ENCODE measurements around the gene NT5DC1.

NT5DC1 gene

GRCh38 chr6:116108836-116109235 is 8.2 kb downstream of the NT5DC1 start:
- H3K36me3 ChIP-seq (ENCODE audit: control insufficient read depth in 2 of 2, insufficient read depth in 2 of 2, low read length in 2 of 2), result peaks cover 21 to 29% of the 10 kb centered on the region in 2 donors
- H3K4me1 ChIP-seq (ENCODE audit: control insufficient read depth, insufficient read depth, low read length), result peaks cover 3% of the 10 kb centered on the region
- no peaks in the 10 kb centered on the region for H3K9me3 ChIP-seq (ENCODE audit: control insufficient read depth in 2 of 2, low read length in 2 of 2)
- H3K27ac ChIP-seq (ENCODE audit: low read length), result no peak overlapping the region
- H3K27me3 ChIP-seq (ENCODE audit: control insufficient read depth in 1 of 2, insufficient read depth in 2 of 2, low read length in 2 of 2), result no peaks in the 10 kb centered on the region
- no peak overlapping the region for H3K9ac ChIP-seq (ENCODE audit: low read length in 2 of 2)
- H3K4me3 ChIP-seq (ENCODE audit: low read length in 2 of 2), result no peak overlapping the region

- H3K9ac ChIP-seq (ENCODE audit: low read length in 2 of 2), result no peak overlapping the region
- no peak overlapping the region for H3K27ac ChIP-seq (ENCODE audit: low read length)
- H3K9me3 ChIP-seq (ENCODE audit: control insufficient read depth in 2 of 2, low read length in 2 of 2), result no peaks in the 10 kb centered on the region
- H3K4me3 ChIP-seq (ENCODE audit: low read length in 2 of 2), result no peak overlapping the region
- H3K4me1 ChIP-seq (ENCODE audit: control insufficient read depth, insufficient read depth, low read length), result peaks cover 3% of the 10 kb centered on the region
- H3K36me3 ChIP-seq (ENCODE audit: control insufficient read depth in 2 of 2, insufficient read depth in 2 of 2, low read length in 2 of 2), result peaks cover 26 to 30% of the 10 kb centered on the region in 2 donors
- no peaks in the 10 kb centered on the region for H3K27me3 ChIP-seq (ENCODE audit: control insufficient read depth in 1 of 2, insufficient read depth in 2 of 2, low read length in 2 of 2)
Measured at GRCh38 chr6:116111552-116112528, 11.2 kb downstream of the NT5DC1 start.

GRCh38 chr6:116113386-116113785 is 12.7 kb downstream of the NT5DC1 start:
- Histone ChIP-seq H3K9ac (ENCODE audit: low read length in 2 of 2) (no peak overlapping the region), H3K4me1 (ENCODE audit: control insufficient read depth, insufficient read depth, low read length) (peaks cover 3% of the 10 kb centered on the region), H3K9me3 (ENCODE audit: control insufficient read depth in 2 of 2, low read length in 2 of 2) (no peaks in the 10 kb centered on the region), H3K27ac (ENCODE audit: low read length) (no peak overlapping the region), H3K4me3 (ENCODE audit: low read length in 2 of 2) (no peak overlapping the region), H3K36me3 (ENCODE audit: control insufficient read depth in 2 of 2, insufficient read depth in 2 of 2, low read length in 2 of 2) (peaks cover 26 to 33% of the 10 kb centered on the region in 2 donors), H3K27me3 (ENCODE audit: control insufficient read depth in 1 of 2, insufficient read depth in 2 of 2, low read length in 2 of 2) (no peaks in the 10 kb centered on the region)

- H3K36me3 ChIP-seq (ENCODE audit: control insufficient read depth in 2 of 2, insufficient read depth in 2 of 2, low read length in 2 of 2), result peaks cover 17 to 30% of the 10 kb centered on the region in 2 donors
- no peak overlapping the region for H3K27ac ChIP-seq (ENCODE audit: low read length)
- no peaks in the 10 kb centered on the region for H3K27me3 ChIP-seq (ENCODE audit: control insufficient read depth in 1 of 2, insufficient read depth in 2 of 2, low read length in 2 of 2)
- no peak overlapping the region for H3K9ac ChIP-seq (ENCODE audit: low read length in 2 of 2)
- no peaks in the 10 kb centered on the region for H3K9me3 ChIP-seq (ENCODE audit: control insufficient read depth in 2 of 2, low read length in 2 of 2)
- no peaks in the 10 kb centered on the region for H3K4me1 ChIP-seq (ENCODE audit: control insufficient read depth, insufficient read depth, low read length)
- no peak overlapping the region for H3K4me3 ChIP-seq (ENCODE audit: low read length in 2 of 2)
Measured at GRCh38 chr6:116115781-116116180, 15.1 kb downstream of the NT5DC1 start.

- Histone ChIP-seq H3K27ac (ENCODE audit: low read length) (no peak overlapping the region), H3K36me3 (ENCODE audit: control insufficient read depth in 2 of 2, insufficient read depth in 2 of 2, low read length in 2 of 2) (peaks cover 11 to 16% of the 10 kb centered on the region in 2 donors), H3K27me3 (ENCODE audit: control insufficient read depth in 1 of 2, insufficient read depth in 2 of 2, low read length in 2 of 2) (no peaks in the 10 kb centered on the region), H3K4me1 (ENCODE audit: control insufficient read depth, insufficient read depth, low read length) (no peaks in the 10 kb centered on the region), H3K9me3 (ENCODE audit: control insufficient read depth in 2 of 2, low read length in 2 of 2) (no peaks in the 10 kb centered on the region), H3K9ac (ENCODE audit: low read length in 2 of 2) (no peak overlapping the region), H3K4me3 (ENCODE audit: low read length in 2 of 2) (no peak overlapping the region)
Measured at GRCh38 chr6:116118608-116119007, 18.0 kb downstream of the NT5DC1 start.

GRCh38 chr6:116120430-116120829 is 19.8 kb downstream of the NT5DC1 start:
- Histone ChIP-seq H3K4me1 (ENCODE audit: control insufficient read depth, insufficient read depth, low read length) (no peaks in the 10 kb centered on the region), H3K27me3 (ENCODE audit: control insufficient read depth in 1 of 2, insufficient read depth in 2 of 2, low read length in 2 of 2) (no peaks in the 10 kb centered on the region), H3K9me3 (ENCODE audit: control insufficient read depth in 2 of 2, low read length in 2 of 2) (no peaks in the 10 kb centered on the region), H3K36me3 (ENCODE audit: control insufficient read depth in 2 of 2, insufficient read depth in 2 of 2, low read length in 2 of 2) (peaks cover 7 to 12% of the 10 kb centered on the region in 2 donors), H3K27ac (ENCODE audit: low read length) (no peak overlapping the region), H3K4me3 (ENCODE audit: low read length in 2 of 2) (no peak overlapping the region), H3K9ac (ENCODE audit: low read length in 2 of 2) (no peak overlapping the region)

GRCh38 chr6:116126032-116126431 is 25.4 kb downstream of the NT5DC1 start, which contains the start of gene COL10A1:
Gene COL10A1, minus strand, starts transcription at chr6:116126132. Its CDS starts 640 bp downstream, at chr6:116125492.
- Histone ChIP-seq H3K4me1 (ENCODE audit: control insufficient read depth, insufficient read depth, low read length) (peaks cover 9% of the 10 kb centered on the region), H3K4me3 (ENCODE audit: low read length in 2 of 2) (no peak within 1 kb of the TSS), H3K36me3 (ENCODE audit: control insufficient read depth in 2 of 2, insufficient read depth in 2 of 2, low read length in 2 of 2) (peaks cover 0 to 3% of the 10 kb centered on the region in 2 donors), H3K27me3 (ENCODE audit: control insufficient read depth in 1 of 2, insufficient read depth in 2 of 2, low read length in 2 of 2) (no peaks in the 10 kb centered on the region), H3K9ac (ENCODE audit: low read length in 2 of 2) (no peak within 1 kb of the TSS), H3K9me3 (ENCODE audit: control insufficient read depth in 2 of 2, low read length in 2 of 2) (no peaks in the 10 kb centered on the region), H3K27ac (ENCODE audit: low read length) (no peak within 1 kb of the TSS)

GRCh38 chr6:116127771-116128493 is 27.3 kb downstream of the NT5DC1 start:
- Histone ChIP-seq H3K36me3 (ENCODE audit: control insufficient read depth in 2 of 2, insufficient read depth in 2 of 2, low read length in 2 of 2) (peaks cover 0 to 3% of the 10 kb centered on the region in 2 donors), H3K9ac (ENCODE audit: low read length in 2 of 2) (no peak overlapping the region), H3K9me3 (ENCODE audit: control insufficient read depth in 2 of 2, low read length in 2 of 2) (no peaks in the 10 kb centered on the region), H3K27ac (ENCODE audit: low read length) (no peak overlapping the region), H3K27me3 (ENCODE audit: control insufficient read depth in 1 of 2, insufficient read depth in 2 of 2, low read length in 2 of 2) (no peaks in the 10 kb centered on the region), H3K4me3 (ENCODE audit: low read length in 2 of 2) (no peak overlapping the region), H3K4me1 (ENCODE audit: control insufficient read depth, insufficient read depth, low read length) (peaks cover 9% of the 10 kb centered on the region)

- Histone ChIP-seq H3K27me3 (ENCODE audit: control insufficient read depth in 1 of 2, insufficient read depth in 2 of 2, low read length in 2 of 2) (no peaks in the 10 kb centered on the region), H3K9ac (ENCODE audit: low read length in 2 of 2) (no peak overlapping the region)
Measured at GRCh38 chr6:116133453-116133852, 32.8 kb downstream of the NT5DC1 start.

GRCh38 chr6:116136373-116136772 is 35.7 kb downstream of the NT5DC1 start:
- H3K36me3 ChIP-seq (ENCODE audit: control insufficient read depth in 2 of 2, insufficient read depth in 2 of 2, low read length in 2 of 2), result peaks cover 0 to 5% of the 10 kb centered on the region in 2 donors
- H3K27ac ChIP-seq (ENCODE audit: low read length), result no peak overlapping the region
- H3K9ac ChIP-seq (ENCODE audit: low read length in 2 of 2), result no peak overlapping the region
- H3K9me3 ChIP-seq (ENCODE audit: control insufficient read depth in 2 of 2, low read length in 2 of 2), result no peaks in the 10 kb centered on the region
- no peaks in the 10 kb centered on the region for H3K27me3 ChIP-seq (ENCODE audit: control insufficient read depth in 1 of 2, insufficient read depth in 2 of 2, low read length in 2 of 2)
- H3K4me1 ChIP-seq (ENCODE audit: control insufficient read depth, insufficient read depth, low read length), result no peaks in the 10 kb centered on the region
- H3K4me3 ChIP-seq (ENCODE audit: low read length in 2 of 2), result no peak overlapping the region

More at GRCh38 chr6:116133453-116133852, 32.8 kb downstream of the NT5DC1 start:
- Histone ChIP-seq H3K9me3 (ENCODE audit: control insufficient read depth in 2 of 2, low read length in 2 of 2) (no peaks in the 10 kb centered on the region), H3K4me1 (ENCODE audit: control insufficient read depth, insufficient read depth, low read length) (peaks cover 3% of the 10 kb centered on the region), H3K36me3 (ENCODE audit: control insufficient read depth in 2 of 2, insufficient read depth in 2 of 2, low read length in 2 of 2) (peaks cover 0 to 5% of the 10 kb centered on the region in 2 donors), H3K4me3 (ENCODE audit: low read length in 2 of 2) (no peak overlapping the region), H3K27ac (ENCODE audit: low read length) (no peak overlapping the region)

Data from stomach smooth muscle (tissue), 2 donors.